HG03521 (cell line): ENCODE measurements around the gene IGF2BP3.
"Not testable (repeated sequence)": the region's sequence is repeated elsewhere in the genome, so short reads cannot be mapped to it uniquely, and the experiment has no call there.

Experiments used
- ATAC-seq: cut with Tn5 transposase; IDR thresholded peaks from one replicate; pipeline ENCODE4 v1.9.1; 2021; ENCODE audit warnings: mild to moderate bottlenecking, moderate library complexity; ENCODE audit not compliant: unreplicated experiment

IGF2BP3 gene

DNA sequence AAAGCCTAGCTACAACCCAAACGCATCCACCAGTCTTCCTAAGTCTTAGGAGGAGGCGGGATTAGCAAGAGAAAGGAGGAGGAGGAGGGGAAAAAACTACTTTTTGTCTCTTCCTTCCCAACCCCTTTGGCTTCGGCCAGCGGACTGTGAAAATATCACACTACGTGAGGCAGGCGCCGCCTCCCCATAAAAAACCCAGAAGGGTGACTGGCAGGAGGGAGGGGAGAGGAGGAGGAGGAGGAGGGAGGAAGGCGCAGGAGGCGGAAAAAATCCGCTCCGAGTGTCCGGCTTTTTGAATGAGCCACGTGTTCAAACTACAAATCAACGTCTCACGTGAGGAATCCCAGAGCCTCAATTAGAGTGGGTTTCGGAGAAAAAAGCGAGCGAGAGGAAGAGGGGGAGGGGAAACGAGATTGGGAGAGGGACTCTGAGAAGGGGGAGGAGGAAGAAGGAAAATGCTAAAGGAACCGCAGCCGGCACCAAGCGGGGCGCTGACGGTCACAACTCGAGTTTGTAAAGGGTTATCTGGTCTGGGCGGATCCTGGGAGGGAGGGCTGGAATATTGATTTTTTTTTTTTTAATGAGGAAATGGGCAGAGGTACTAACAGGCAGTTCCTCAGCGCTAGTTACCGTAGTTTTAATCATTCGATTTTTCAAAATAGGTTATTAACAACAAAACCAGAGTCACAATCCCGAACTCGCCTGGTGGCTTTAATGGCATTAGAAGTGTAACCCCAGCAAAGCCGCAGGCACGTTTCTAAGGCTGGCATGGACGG, at the start of gene IGF2BP3:
IGF2BP3 (minus strand) TSS at position 162 of the 776 bp plus-strand sequence. CDS start 381 bp downstream, outside the sequence.
- ATAC-seq = no peak

DNA sequence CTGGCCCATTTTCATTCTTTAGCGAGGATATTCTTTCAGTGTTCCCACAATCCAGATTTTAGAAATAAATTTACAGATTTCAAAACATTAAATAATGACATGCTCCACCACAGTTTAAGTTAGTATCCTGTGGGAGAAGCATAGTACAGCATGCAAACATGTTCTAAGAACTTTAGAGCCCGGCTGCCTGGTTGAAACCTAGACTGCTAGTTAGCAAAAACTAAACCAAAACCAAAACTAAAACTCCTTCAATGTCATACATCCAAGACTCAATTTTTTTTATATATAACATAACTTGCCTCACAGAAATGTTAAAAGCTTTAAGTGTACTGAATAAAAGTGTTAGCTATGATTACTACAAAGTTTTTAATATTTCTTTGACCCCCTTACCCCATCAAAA, 44.5 kb upstream of the IGF2BP3 start:
- no peak for ATAC-seq

DNA sequence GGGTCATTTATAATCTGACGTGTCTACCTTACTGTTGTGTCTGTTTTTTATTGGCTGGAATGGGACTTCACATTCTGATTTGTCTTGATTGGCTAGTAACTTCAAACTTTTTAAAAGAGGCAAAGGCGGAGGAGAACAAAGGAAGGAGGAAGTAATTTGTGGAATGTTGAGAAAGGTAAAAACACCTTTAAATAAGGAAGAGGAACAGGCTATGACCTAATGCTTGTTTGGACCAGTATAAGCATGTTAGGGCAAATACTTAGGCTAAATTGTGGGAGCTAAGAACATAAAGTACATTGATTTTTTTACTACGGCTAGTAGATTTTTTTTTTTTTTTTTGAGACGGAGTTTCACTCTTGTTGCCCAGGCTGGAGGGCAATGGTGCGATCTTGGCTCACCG, 43.5 kb upstream of the IGF2BP3 start:
- not testable (repeated sequence) for ATAC-seq

DNA sequence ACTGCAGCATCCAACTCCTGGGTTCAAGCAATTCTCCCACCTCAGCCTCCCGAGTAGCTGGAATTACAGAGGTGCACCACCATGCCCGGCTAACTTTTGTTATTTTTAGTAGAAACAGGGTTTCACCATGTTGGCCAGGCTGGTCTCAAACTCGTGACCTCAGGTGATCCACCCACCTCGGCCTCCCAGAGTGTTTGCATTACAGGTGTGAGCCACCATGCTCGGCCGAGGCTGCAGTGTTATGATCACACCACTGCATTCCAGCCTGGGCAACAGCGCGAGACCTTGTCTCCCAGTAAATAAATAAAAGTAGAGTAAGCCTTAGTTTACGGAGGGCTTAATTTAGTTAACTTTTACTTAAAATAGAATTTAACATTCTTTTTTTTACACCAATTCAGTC, 23.7 kb upstream of the IGF2BP3 start:
- ATAC-seq = no peak

DNA sequence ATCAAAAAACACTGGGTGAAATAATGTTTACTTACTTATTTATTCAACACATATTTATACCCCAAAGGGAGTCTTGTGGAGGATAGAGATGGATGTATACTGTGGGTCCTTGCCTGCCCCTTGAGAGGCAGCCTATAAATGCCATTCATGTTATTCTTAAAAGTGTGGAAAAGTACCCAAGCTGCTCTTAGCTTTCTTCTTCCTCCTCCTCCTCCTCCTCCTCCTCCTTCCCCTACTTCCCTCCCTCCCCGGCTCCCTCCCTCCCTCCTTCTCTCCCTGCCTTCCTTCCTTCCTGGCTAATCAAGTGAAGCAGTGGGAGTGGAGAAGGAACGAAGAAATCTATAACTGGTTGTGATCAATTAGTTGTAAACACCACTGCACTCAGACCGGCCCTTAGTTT, 21.2 kb upstream of the IGF2BP3 start:
- no peak for ATAC-seq

DNA sequence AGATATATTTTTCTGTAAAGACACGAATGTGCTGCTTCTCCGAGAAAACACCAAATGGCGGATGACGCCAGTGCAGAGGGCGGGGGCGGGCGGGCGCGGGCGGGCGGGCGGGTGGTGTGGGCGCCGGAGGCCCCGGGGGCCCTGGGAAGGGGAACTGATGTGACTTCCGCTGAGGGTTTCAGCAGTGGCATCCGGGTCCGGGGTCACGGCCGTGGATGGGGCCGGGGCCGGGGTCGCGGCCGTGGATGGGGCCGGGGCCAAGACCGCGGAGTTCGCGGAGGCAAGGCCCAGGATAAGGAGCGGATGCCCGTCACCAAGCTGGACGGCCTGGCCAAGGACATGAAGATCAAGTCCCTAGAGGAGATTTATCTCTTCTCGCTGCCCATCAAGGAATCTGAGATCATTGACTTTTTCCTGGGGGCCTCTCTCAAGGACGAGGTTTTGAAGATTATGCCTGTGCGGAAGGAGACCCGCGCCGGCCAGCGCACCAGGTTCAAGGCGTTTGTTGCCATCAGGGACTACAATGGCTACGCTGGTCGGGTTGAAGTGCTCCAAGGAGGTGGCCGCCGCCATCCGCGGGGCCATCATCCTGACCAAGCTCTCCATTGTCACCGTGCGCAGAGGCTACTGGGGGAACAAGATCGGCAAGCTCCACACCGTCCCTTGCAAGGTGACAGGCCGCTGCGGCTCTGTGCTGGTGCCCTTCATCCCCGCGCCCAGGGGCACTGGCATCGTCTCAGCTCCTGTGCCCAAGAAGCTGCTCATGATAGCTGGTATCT, 20.3 kb upstream of the IGF2BP3 start:
- ATAC-seq = peak; percentile 79

DNA sequence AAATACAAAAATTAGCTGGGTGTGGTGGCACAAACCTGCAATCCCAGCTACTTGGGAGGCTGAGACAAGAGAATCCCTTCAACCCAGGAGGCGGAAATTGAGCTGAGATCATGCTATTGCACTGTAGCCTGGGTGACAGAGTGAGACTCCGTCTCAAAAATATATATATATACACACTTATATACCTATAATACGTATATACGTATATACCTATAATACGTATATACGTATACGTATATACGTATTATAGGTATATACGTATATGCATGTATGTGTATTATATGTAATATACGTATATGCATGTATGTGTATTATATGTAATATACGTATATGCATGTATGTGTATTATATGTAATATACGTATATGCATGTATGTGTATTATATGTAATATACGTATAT, 18.4 kb upstream of the IGF2BP3 start:
- not testable (repeated sequence) for ATAC-seq

DNA sequence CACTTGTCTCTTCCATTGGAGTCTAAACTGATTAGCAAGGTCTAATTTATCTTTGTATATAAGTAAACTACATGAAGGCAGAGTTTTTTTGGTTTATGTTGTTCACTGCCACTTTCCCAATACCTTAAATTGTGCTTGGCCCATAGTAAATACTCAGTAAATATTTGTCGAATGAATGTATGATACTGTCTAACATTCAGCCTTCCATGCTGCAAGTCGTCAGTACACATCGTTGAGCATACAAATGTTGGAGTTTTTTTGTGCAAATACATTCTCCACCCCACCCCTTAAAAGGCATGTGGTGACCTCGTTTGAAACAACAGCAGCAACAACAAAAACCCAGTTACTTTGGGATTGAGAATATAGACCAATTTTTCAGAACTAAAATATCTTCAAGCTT, 17.4 kb upstream of the IGF2BP3 start:
- no peak for ATAC-seq

DNA sequence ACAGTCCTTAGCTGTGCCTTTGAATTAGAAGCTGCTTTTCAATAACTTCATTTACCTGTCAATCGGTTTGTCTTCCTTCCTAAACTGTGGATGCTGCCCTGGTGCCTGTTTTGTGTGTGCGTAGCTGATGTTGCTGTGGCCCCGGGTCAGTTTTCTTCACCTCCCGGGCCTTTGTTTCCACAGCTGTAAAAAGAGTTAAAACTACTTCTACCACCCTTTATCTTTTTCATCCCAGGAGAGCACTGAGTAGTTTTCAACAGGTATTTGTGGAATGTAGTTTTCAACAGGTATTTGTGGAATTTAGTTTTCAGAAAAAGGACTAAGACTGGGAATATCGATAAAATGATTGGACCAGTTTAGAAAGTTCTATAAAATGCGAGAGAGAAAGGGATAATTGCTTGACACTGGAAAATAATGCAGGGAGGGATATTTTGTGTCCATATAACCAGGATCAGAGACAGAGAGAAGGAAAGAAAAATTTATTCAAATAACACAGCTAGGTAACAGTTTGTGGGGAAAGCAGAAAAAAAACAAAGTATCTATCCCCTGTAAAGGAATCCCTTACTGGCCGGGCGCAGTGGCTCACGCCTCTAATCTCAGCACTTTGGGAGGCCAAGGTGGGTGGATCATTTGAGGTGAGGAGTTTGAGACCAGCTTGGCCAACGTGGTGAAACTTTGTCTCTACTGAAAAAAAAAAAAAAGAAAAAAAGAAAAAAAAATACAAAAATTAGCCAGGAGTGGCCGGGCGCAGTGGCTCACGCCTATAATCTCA, 15.9 kb upstream of the IGF2BP3 start:
- ATAC-seq = no peak

DNA sequence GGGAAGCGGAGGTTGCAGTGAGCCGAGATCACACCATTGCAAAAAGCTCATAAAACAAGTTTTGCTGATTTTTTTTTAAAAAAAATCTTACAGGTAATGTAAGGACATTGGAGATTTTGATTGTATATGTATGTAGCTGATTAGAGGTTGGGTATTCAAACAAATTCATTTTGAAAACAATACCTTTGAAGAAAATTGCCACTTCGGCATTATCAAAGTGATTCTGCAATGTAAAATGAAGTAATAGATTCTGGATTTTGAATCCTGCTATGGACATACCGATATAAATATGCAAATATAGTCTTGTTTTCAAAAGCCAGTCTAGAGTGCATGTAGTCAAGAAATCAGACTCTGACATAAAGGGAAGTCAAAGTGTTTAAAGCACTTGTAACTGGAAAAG, 12.4 kb upstream of the IGF2BP3 start:
- ATAC-seq = no peak

DNA sequence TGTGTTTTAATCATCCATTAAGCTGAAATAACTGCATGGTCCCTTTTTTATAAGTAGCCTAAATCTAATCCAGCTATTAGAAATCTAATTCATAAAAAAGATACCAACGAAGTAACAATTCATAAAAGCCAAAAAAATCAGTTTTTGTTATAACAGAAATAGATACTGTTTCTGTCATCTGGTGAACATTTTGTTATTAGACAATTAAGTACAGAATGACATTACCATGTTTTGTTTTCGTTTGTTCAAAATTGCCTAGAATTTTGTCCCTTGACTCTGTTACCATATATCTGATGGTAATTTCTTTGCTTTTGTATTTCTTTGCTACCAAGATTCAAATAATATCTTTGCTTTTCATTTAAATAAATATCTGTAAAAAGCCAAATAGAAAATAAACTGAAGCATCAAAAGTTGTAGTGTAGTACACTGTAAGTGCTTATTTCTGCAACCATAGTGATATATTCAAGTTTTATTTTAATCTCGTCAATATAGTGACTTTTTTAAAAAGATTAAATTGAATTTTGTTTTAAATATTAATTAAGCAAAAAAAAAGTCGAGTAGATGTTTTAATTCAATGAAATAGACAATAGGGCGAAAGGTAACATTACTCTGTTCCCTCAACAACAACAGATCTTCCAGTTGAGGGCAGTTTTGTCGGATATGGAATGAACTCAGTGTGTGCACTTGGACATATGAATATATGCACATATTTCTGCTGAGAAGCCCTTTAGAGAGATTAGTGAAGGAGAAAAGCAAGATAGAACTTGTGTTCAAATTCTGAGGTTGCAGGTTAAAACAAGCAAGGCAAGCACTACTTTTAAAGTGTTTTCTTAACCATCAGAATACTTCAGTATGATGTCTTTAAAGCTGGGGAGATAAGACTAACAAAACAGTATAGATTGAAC, 7.9 kb upstream of the IGF2BP3 start:
- ATAC-seq = no peak

DNA sequence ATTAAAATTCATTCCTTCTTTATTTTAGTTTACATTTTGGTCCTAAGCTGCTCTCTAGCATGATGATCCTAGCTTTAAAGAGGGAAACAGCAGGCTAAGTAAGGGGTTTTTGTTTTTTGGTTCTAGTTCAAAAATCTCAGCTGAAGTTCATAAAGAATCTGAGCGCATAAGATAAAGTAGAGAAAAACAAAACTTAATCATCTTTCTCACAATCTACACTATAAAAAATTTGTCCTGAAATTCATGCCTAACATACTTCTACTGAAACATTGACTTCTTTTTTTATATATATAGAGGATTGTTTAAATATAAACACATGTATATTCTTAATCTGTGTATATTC, 6.8 kb upstream of the IGF2BP3 start:
- ATAC-seq = no peak

DNA sequence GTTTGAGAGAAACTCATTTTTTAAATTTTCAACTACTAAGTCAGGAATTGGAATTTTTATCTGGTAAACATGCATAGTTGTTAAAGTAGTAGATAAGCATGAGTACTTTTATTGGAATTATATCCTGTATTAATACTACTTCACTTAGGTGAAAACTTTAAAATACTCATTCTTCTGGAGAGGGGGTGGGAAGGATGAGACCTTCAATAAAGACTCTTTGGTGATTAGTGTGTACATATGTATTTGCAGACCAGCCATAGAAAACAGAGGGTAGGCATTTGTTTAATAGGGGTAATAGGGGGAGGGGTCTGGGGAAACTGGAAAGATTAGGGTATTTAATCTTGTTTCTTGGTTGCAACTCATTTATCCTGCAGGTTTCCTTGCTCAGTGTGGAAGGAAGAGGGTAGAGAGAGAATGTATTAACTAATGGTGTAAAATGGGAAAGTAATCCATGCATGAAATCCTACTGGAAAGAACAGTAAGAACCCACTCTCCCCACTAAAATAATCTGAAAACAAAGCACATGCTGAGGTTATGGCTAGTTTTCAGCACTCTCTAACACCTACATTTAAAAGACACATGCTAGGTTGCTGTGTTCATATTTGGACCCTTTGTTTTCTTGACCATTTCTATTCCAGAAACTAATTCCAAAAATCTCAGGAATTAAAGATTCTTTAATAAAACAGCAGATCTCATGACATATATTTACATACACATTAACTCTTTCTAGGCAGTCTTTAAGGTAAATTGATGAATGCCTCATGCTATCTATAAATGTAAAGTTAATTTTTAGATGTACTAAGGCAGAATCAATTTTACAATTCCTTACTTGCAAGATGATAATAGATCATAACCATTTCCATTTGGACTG, 6.2 kb upstream of the IGF2BP3 start:
- ATAC-seq = no peak

DNA sequence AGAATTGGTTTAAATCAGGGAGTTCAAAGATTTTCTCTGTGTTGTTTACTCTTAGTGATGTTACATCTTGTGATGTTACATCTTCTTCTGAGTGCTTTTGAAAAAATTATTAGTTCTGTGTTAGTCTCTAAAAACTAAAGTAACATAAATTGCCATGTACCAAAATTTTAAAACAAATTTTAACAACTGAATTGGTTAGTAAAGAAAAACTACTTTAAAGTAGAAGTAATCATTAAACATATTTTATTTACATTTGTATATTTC, 5.2 kb upstream of the IGF2BP3 start:
- ATAC-seq = no peak

DNA sequence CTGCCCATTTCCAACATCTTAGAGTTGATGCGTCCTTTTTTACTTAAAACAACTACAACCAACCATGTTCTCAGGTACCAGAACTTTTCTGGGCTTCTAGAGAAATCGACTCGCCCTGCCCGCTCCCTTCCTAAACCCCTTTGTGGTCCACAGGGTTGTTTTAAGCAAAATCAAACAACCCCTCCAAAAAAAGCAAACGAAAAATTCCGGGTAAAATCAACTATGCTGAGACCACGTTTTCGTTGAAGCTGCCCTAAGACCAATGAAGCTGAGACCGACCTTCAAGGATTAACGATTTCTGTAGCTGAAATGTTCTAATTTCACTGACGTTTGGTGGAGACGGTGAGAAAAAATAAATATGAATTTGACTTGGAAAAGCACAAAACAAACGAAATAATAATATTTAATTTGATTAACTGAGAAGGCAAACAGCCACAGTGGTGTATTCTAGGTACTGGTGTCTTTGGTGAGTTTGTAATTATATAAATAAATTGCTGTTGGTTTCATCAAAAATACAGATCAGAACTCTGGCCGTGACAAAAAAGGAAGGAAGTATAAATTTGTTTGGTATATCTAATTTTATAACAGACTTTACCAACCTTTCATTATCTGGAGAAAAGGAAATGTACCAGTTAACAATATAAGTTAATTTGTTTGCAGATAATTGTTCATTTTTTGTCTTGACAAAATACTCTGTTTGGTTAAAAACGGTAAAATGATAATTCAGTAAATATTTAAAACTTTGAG, 4.7 kb upstream of the IGF2BP3 start:
- no peak for ATAC-seq

DNA sequence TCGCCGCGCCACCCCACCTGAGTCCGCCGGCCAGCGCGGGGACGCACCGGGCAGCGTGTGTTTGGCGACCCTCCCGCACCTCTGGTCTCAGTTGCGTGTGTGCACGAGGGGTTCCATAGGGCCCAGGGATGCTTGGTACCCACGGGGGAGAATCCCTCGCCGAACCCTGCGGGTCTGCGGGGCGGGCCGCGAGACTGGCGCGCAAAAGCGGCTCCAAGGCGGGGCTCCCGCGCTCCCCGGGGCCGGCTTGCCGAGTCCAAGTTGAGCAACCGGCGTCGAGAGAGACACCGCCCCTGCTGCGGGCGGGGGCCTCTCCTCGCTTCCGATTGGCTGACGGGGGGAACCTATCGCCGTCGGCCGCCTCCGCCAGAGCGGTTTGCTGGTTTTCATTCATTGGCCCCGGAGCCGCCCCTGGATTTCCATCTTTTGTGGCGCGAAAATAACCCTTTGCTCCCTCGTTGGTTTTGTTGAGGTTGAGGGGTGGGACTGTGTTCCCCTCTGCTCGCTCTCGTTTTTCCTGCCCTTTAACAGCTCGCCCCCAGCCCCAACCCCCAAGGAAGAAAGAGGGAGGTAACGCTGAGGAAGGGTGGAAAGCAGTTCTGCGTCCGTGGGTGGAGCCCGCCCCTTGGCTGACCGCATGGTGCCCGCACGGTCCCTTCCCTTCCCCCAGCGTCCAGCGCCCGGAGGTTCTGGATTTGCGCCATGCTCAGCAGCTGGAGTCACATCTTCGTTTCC, 4.0 kb upstream of the IGF2BP3 start:
- peak; percentile 68 for ATAC-seq

DNA sequence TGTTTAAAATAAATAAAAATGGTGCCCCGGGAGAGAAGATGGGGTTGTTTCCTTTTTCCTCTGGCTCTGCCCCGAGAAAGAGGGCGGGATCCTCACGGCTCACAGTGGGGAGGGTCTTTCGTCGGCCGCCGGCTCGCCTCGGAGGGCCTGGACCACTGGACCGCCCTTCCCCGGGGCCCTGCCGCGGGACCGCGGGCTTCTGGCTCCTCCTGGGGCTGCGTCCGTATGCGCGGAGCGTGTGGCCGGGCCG, 3.5 kb upstream of the IGF2BP3 start:
- no peak for ATAC-seq

DNA sequence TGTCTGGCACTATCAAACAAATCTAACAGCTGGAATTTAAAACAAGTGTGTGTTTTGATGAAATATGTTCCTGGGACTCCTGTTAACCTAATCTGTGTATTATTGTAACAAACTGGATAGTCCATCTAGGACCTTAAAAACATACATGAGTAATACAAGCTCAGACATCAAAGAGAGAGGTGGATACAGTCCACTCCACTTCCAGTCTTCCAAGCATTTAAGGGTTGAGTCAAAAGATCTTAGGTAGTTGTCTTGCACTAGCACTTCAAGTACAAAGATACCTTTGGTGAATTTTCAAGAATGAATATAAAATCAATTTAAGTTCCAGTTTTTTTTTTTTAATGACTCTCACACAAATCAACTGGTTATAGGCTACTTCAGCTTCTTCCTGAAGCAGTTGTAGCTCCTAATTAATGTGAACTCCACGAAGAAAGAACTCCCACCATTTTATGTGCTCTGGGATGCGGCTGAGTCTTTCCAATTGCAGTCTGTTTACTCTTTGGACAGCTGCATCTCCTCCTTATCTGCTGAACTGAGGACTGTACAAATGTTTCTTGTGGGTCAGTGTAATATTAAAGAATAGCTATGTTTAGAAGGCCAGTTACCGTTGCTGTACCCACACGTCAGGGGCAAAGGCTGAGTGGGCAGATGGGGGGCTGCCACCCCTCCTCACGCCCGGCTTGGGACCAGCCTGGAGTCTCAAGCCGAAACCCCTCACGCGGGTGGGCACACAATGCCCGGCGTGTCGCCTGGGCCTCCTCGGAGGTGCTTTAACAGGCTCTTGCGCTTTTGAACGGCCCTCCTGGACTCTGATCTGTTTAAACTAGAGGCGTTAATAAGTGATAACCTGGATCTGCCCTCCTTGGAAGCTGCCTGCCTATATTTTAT, 2.9 kb upstream of the IGF2BP3 start:
- ATAC-seq = no peak
